Smooth muscle cell (in vitro differentiated cells): Measurements from ENCODE around the gene TXNRD3. TPM values are rescaled to one million over a fixed set of nuclear protein-coding genes. Genes with fewer than 3 reads are reported as not detected.
"Not testable (repeated sequence)": the region's sequence is repeated elsewhere in the genome, so short reads cannot be mapped to it uniquely, and the experiment has no call there.

Experiments
- DNase-seq: peaks from one replicate; lab custom pipeline; 2025; ENCODE audit not compliant: unreplicated experiment; lab: John Stamatoyannopoulos, UW
- H2AFZ ChIP-seq: fragments of 200-600 bp; sonication (generic); 2 replicates; pipeline ENCODE4 v1.6.0; 2016; ENCODE audit warnings: antibody characterized with exemption, low read depth, mild to moderate bottlenecking
- H3F3A ChIP-seq: fragments of 200-600 bp; sonication (generic); 2 replicates; pipeline ENCODE4 v1.6.0; 2017; ENCODE audit warnings: antibody characterized with exemption, low read depth
- H3K27ac ChIP-seq: fragments of 200-600 bp; sonication (generic); 2 replicates; pipeline ENCODE4 v1.5.1; 2016; ENCODE audit warnings: low read depth, mild to moderate bottlenecking
- H3K27me3 ChIP-seq: fragments of 200-600 bp; sonication (generic); 2 replicates; pipeline ENCODE4 v1.6.1; 2016; ENCODE audit warnings: low read depth, mild to moderate bottlenecking
- H3K36me3 ChIP-seq: fragments of 200-600 bp; sonication (generic); 2 replicates; pipeline ENCODE4 v1.5.1; 2016; ENCODE audit warnings: low read depth
- H3K4me1 ChIP-seq: fragments of 200-600 bp; sonication (generic); 2 replicates; pipeline ENCODE4 v1.5.1; 2016; ENCODE audit warnings: low read depth
- H3K4me2 ChIP-seq: fragments of 200-600 bp; sonication (generic); 2 replicates; pipeline ENCODE4 v1.6.0; 2016; ENCODE audit warnings: mild to moderate bottlenecking
- H3K4me3 ChIP-seq: fragments of 200-600 bp; sonication (generic); 2 replicates; pipeline ENCODE4 v1.5.1; 2016; ENCODE audit warnings: mild to moderate bottlenecking
- H3K79me2 ChIP-seq: fragments of 200-600 bp; sonication (generic); 2 replicates; pipeline ENCODE4 v1.6.0; 2016; ENCODE audit warnings: low read depth, mild to moderate bottlenecking
- H3K9ac ChIP-seq: fragments of 200-600 bp; sonication (generic); 2 replicates; pipeline ENCODE4 v1.6.0; 2016; ENCODE audit warnings: low read depth
- H3K9me3 ChIP-seq: fragments of 200-600 bp; sonication (generic); replicated peaks from 2 replicates; pipeline ENCODE4 v1.5.1; 2016; ENCODE audit warnings: low read depth
- H4K20me1 ChIP-seq: fragments of 200-600 bp; sonication (generic); 2 replicates; pipeline ENCODE4 v1.6.0; 2016; ENCODE audit warnings: low read depth
- CTCF ChIP-seq: fragments of 200-600 bp; sonication (generic); IDR thresholded peaks from 2 replicates; pipeline ENCODE4 v1.5.1; 2017; ENCODE audit warnings: borderline replicate concordance, mild to moderate bottlenecking, antibody characterized with exemption; ENCODE audit not compliant: insufficient read depth, poor library complexity, severe bottlenecking
- WGBS: methylation state at CpG from one replicate; pipeline ENCODE4 v1.1.7; 2016; ENCODE audit warnings: low lambda C conversion rate; 5-methylcytosine and 5-hydroxymethylcytosine counted together
- polyA plus RNA-seq: library from polyadenylated mRNA; unstranded; fragments of >200 nt; fragmentation: Nextera tagmentation; extraction: Ambion mirVana; gene quantifications from 2 replicates; pipeline ENCODE4 v1.2.1, GENCODE V29; 2016
- total RNA-seq: library from RNA; depleted of rRNA; stranded (reverse); fragments of >200 nt; gene quantifications from 2 replicates; pipeline ENCODE4 v1.2.3, GENCODE V29; 2014

Gene TXNRD3
- total and polyA plus RNA-seq, 2 experiments from 2014 or later, result 13.7 to 27.2 TPM

- Histone ChIP-seq H3K36me3 (no peaks in the 10 kb centered on the region), H4K20me1 (no peaks in the 10 kb centered on the region), H3K4me1 (no peaks in the 10 kb centered on the region), H3K79me2 (no peaks in the 10 kb centered on the region), H3K27me3 (no peaks in the 10 kb centered on the region), H3K4me2 (no peak overlapping the region), H3K27ac (no peak overlapping the region), H3K9me3 (no peaks in the 10 kb centered on the region), H3K4me3 (no peak overlapping the region), H2AFZ (no peak overlapping the region), H3F3A (peaks cover 3% of the 10 kb centered on the region), H3K9ac (no peak overlapping the region)
- WGBS, result 90% methylated on average over 3 of the region's 3 CpGs
- no peak for TF ChIP-seq CTCF
- no peak for DNase-seq
Observed at GRCh38 chr3:126606001-126606400, 48.9 kb downstream of the TXNRD3 start.

GRCh38 chr3:126604691-126605090 lies 50.2 kb downstream of the TXNRD3 start:
- Histone ChIP-seq H3K4me3 (no peak overlapping the region), H2AFZ (no peak overlapping the region), H4K20me1 (no peaks in the 10 kb centered on the region), H3K4me2 (no peak overlapping the region), H3F3A (peaks cover 3% of the 10 kb centered on the region), H3K9me3 (no peaks in the 10 kb centered on the region), H3K79me2 (no peaks in the 10 kb centered on the region), H3K27ac (no peak overlapping the region), H3K36me3 (no peaks in the 10 kb centered on the region), H3K27me3 (no peaks in the 10 kb centered on the region), H3K9ac (no peak overlapping the region), H3K4me1 (no peaks in the 10 kb centered on the region)
- DNase-seq, result no peak
- WGBS, result 94% methylated on average over 6 of the region's 6 CpGs
- TF ChIP-seq CTCF, result no peak

GRCh38 chr3:126599101-126599500 lies 55.8 kb downstream of the TXNRD3 start:
- no peak for DNase-seq
- Histone ChIP-seq H3K27me3 (no peaks in the 10 kb centered on the region), H3K27ac (no peak overlapping the region), H3F3A (no peaks in the 10 kb centered on the region), H3K9ac (no peak overlapping the region), H4K20me1 (no peaks in the 10 kb centered on the region), H3K36me3 (no peaks in the 10 kb centered on the region), H3K79me2 (no peaks in the 10 kb centered on the region), H3K9me3 (no peaks in the 10 kb centered on the region), H2AFZ (no peak overlapping the region), H3K4me2 (no peak overlapping the region), H3K4me1 (no peaks in the 10 kb centered on the region), H3K4me3 (no peak overlapping the region)
- WGBS, result 0% methylated on average over 1 of the region's 1 CpG
- TF ChIP-seq CTCF, result no peak

- not testable (repeated sequence) for H3K9ac ChIP-seq, H3K4me3 ChIP-seq, H4K20me1 ChIP-seq, H3K9me3 ChIP-seq, H3K36me3 ChIP-seq, H3K27ac ChIP-seq, H2AFZ ChIP-seq, H3K79me2 ChIP-seq, H3K4me2 ChIP-seq, DNase-seq, H3K27me3 ChIP-seq, H3K4me1 ChIP-seq, H3F3A ChIP-seq
- WGBS, result 97% methylated on average over 4 of the region's 4 CpGs
Observed at GRCh38 chr3:126595479-126595878, 59.4 kb downstream of the TXNRD3 start.

GRCh38 chr3:126591515-126591914 lies 63.4 kb downstream of the TXNRD3 start:
- H4K20me1 ChIP-seq, H3K79me2 ChIP-seq, H3F3A ChIP-seq, DNase-seq, H3K27ac ChIP-seq, H3K9me3 ChIP-seq, H2AFZ ChIP-seq, H3K4me1 ChIP-seq, H3K36me3 ChIP-seq, H3K9ac ChIP-seq, H3K4me2 ChIP-seq, H3K4me3 ChIP-seq, H3K27me3 ChIP-seq: not testable (repeated sequence)
- 80% methylated on average over 5 of the region's 5 CpGs for WGBS
